GM19463 (cell line): ENCODE results near the gene UTRN.

Experiments
- ATAC-seq: cut with Tn5 transposase; IDR thresholded peaks from one replicate; pipeline ENCODE4 v1.9.1; 2021; ENCODE audit warnings: mild to moderate bottlenecking, moderate library complexity; ENCODE audit not compliant: unreplicated experiment

Gene UTRN

GRCh38 chr6:144307880-144308279 is 22.7 kb downstream of the UTRN start:
- no peak for ATAC-seq

DNA sequence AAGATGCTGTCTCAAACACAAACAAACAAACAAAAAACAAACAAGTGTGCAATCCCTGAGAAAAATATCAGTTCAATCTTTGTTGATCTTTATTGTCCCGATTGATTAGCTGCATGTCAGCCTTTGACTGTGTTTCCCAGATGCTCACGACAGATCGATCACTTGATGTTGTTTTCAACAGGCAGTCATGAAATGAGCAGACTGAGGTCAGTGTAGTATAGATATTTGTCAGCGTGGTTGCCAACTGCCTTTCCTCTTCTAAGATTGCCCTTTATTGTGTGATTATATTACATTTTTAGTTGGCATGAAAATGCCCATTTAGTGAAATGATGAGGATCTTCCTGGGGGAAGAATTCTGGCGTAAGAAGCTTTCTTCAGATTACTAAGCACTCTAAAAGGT is 25.6 kb downstream of the UTRN start:
- ATAC-seq = peak; percentile 49

- ATAC-seq = no peak
Observed at GRCh38 chr6:144311361-144311760, 26.2 kb downstream of the UTRN start.

DNA sequence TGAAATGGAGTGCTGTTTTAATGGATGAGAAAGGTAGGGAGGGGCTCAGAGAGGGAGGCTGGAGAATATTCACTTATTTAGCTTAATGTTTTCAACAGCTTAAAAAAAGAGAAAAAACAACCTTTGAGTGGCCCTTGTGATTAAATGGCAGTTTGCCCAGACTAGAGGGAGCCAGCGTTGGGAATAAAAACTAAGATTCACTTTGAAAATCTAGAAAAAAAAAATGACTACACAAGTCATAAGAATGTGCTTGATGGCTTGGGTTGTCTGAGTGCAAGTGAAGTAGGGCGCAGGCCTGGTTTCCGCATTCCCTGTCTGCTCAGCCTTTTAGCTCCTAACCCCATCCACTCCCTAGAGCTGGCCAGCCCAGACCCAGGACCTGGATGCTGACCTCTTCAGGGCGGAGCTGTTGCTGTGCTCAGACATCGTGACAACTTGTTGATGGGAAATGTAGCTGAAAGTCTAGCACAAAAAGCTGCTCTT is 28.9 kb downstream of the UTRN start:
- no peak for ATAC-seq

DNA sequence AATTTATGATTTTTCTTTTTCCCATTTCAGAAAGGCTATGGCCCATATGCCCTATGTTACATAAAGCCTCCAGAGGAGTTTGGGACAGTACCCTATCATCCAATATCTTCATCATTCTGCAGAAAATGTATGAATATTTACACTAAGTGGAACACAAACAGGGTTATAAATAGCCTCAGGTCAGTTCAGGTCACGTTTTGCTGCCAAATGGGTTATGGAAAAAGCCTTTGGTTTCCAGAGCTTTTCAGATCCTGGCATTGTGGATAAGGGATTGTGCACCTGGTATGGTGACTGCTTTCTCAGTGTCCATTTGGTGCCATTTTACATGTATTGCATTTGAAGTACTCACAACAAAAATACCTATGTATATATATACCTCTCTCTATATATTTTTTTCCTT is 29.4 kb downstream of the UTRN start:
- no peak for ATAC-seq

DNA sequence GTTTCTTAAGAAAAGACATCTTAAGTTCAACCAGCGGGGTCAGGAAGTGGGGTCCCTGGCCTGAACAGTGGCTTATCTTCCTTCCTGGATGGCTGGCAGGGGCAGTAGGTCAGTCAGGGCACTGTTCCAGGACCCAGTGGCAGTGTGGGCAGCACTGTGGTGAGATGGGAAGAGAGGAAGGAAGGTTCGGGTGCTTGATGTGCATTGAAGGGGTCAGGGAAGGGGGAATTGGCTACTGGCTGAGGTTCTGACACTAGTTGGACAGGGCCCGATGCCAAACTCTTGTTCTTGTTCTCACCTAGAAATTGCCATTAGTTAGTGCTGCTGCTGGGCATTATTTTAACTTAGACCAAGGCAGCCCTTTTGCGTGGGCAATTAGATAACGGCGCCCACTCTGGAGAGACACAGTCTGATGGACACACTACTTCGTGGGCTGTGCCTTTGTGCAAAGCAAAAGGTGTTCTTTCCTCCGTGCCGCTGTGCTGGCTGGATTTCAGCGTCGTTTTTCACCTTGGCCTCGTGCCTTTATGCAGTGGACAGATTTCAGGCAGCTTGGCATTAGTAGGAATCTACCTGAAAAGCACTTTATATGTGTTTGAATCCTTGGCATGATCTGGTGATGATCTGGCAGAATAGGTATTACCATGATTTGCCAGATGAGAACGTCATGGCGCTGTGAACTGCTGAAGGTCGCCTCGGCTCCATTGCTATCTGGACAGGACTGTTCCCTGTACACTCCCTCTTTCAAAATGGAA is 30.3 kb downstream of the UTRN start:
- ATAC-seq = no peak

DNA sequence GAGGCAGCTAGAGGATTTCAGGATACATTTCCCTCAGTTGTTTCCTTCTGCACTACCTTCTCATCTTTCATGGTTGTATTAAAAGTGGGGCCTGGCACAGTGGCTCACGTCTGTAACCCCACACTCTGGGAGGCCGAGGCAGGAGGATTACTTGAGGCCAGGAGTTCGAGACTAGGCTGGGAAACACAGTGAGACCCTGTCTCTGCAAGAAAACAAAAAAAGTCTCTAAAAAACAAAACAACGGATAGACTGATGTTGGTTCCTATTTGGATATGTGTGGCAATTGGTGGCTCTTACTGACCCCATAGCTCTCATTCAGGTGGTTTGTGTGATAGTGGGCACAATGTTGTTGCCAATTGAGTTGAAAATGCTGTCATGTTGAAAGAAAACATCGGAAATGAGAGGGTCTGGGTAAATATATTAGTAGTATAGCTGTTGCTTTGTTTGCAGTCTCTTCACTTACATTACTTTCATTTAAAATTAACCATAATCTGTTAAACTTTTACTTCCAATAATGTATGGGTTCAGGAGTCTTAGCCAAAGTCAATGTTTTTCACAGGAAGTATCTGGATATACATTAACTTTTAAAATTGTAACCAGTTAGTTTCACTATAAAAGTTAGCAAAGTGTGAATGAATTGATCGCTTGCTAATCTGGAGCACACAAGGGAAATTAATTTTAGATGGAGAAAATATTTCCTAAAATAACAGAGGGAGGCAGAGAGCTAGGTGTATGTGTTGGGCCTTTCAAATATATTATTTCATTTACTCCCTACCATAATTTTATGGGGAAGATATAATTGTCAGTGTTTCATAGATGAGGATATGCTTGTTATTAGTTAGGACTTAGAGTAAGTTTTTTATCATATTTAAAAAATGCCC is 31.1 kb downstream of the UTRN start:
- ATAC-seq = peak; percentile 74

- no peak for ATAC-seq
Observed at GRCh38 chr6:144316862-144317195, 31.7 kb downstream of the UTRN start.

DNA sequence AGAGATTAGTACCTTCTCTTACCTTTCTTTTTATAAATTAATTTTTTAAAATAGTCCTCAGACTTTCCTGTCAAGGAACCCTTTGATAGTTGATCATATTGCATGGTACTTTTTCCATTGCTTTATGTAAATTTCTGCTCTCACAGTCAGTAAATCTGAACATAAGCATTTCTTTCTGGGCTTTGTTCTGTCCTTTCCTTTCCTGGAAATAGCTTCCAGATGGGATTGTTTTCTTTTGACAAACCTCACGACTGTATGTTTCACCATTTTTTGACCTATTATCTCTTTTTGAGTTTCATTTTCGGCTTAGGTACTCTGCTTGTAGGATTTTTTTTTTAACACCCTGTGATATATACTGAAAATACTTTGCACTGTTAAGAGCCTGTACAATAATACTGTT is 32.6 kb downstream of the UTRN start:
- ATAC-seq = no peak

DNA sequence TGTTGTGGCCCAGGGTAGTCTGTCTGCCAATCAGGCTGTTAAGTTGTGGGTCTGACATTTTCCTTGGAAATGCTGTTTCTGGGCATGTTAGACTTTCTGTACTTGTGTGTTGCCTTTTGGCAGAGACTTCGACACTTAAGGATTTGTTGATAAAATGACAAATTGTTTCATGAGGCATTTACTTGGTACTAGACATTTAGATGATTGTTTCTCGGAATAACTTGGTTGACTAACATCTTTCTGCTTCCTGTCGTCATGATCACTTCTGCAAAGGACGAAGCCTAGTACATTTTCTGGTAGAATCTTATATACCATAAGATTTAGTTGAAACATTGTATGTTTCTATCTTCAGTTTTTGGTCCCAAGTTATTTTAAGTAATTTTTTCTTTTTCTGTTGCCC is 34.1 kb downstream of the UTRN start:
- no peak for ATAC-seq

GRCh38 chr6:144320741-144321140 is 35.6 kb downstream of the UTRN start:
- no peak for ATAC-seq

- ATAC-seq = no peak
Observed at GRCh38 chr6:144321839-144322591, 36.9 kb downstream of the UTRN start.

- ATAC-seq = no peak
Observed at GRCh38 chr6:144325232-144325631, 40.1 kb downstream of the UTRN start.

DNA sequence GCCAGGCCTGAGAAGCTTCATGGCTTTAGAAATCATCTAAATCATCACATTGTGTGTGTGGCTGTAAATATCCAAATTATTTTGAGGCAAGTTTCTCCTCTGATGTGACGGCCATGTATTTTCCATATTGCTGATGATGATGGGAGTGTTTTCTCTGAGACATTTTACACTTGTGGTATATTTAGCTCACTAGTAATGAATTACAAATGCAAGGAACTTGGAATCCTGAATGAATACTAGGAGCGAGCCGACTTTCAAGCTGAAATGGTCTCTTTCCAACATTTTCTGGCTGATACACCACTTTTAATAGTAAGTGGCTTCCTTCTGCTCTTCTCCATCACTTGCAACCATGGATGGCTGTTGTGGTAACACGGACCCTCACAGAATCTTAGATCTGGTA is 41.3 kb downstream of the UTRN start:
- no peak for ATAC-seq

- ATAC-seq = no peak
Observed at GRCh38 chr6:144327081-144327480, 41.9 kb downstream of the UTRN start.

DNA sequence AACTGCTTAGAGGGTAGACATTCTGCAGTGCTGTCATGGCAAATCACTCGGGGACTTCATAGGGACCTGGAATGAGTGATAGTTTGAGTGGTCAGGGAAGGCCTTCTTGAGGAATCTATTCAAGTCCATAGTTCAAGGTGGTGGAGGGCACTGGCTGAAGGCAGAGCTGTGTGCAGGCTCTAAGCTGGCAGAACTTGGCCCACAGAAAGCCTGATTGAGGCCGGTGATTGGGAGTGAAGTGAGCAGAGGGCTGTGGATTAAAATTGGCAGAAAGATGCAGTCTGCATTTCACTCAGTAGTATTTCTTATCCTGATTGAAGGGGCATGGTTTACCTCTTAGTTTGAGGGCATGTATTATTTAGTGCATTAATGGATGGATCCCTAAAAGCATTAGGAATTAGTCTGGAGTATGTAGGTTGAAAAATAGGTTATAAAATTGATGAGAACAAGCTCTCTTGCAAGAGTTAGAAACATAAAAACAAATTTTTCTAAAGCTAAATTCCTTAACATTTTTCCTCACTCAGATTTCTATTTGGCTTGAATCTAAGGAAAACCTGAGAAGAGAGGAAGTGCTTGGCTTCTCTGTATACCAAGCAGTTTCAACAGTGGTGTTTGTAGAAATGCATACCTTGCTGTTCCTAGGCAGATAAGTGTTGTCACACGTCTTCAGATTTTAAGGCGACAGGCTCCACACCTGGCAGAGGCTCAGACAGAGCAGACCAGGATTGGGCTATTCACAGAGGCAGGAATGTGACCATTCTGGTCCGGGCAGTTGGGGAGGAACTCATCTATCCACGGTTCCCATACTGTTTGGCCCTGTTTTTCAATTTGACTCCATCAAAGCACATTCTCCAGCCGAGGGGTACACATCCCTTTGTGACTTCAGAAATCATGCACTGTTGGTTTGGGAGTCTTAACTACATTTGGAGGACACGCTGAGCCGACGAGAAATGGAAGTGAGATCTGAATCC is 45.2 kb downstream of the UTRN start:
- no peak for ATAC-seq

GRCh38 chr6:144331491-144331969 is 46.4 kb downstream of the UTRN start:
- no peak for ATAC-seq

GRCh38 chr6:144332177-144332576 is 47.0 kb downstream of the UTRN start:
- ATAC-seq = no peak

GRCh38 chr6:144334150-144334708 is 49.1 kb downstream of the UTRN start:
- peak; percentile 43 for ATAC-seq
